Hematopoietic multipotent progenitor cell treated with erythropoietin and hydrocortisone succinate and interleukin-3 and kit ligand, for 4 days (in vitro differentiated cells): Measurements from ENCODE around the gene GLIPR1L2.
"Not testable (repeated sequence)": the region's sequence is repeated elsewhere in the genome, so short reads cannot be mapped to it uniquely, and the experiment has no call there.

Source experiments
- DNase-seq: peaks from one replicate; pipeline ENCODE4 v3.0.0-alpha.2; 2015

The GLIPR1L2 gene

GRCh38 chr12:75390899-75391538 lies at the start of gene GLIPR1L2:
Gene GLIPR1L2, plus strand, starts transcription at chr12:75391089. Its CDS starts 28 bp downstream, at chr12:75391117.
- DNase-seq = peak; percentile 98

GRCh38 chr12:75341873-75342272 lies 49.0 kb upstream of the GLIPR1L2 start:
- DNase-seq = no peak

GRCh38 chr12:75345531-75345930 lies 45.4 kb upstream of the GLIPR1L2 start:
- no peak for DNase-seq

GRCh38 chr12:75346215-75346614 lies 44.7 kb upstream of the GLIPR1L2 start:
- DNase-seq = not testable (repeated sequence)

GRCh38 chr12:75349946-75350345 lies 40.9 kb upstream of the GLIPR1L2 start:
- DNase-seq = no peak

GRCh38 chr12:75350413-75350812 lies 40.5 kb upstream of the GLIPR1L2 start:
- DNase-seq = no peak

- DNase-seq = peak; percentile 52
These were observed 36.9 kb upstream of the GLIPR1L2 start for GRCh38 chr12:75354011-75354410.

GRCh38 chr12:75360920-75361319 lies 30.0 kb upstream of the GLIPR1L2 start:
- no peak for DNase-seq

- peak; percentile 34 for DNase-seq
These were observed 29.5 kb upstream of the GLIPR1L2 start for GRCh38 chr12:75361408-75361807.

- peak; percentile 63 for DNase-seq
These were observed 26.0 kb upstream of the GLIPR1L2 start for GRCh38 chr12:75364919-75365318.

GRCh38 chr12:75366629-75367028 lies 24.3 kb upstream of the GLIPR1L2 start:
- no peak for DNase-seq

- DNase-seq = no peak
These were observed 15.9 kb upstream of the GLIPR1L2 start for GRCh38 chr12:75374971-75375370.

GRCh38 chr12:75378354-75378753 lies 12.5 kb upstream of the GLIPR1L2 start:
- DNase-seq = no peak

GRCh38 chr12:75389061-75389460 lies 1.8 kb upstream of the GLIPR1L2 start:
- DNase-seq = peak; percentile 4

GRCh38 chr12:75389706-75390105 lies 1.2 kb upstream of the GLIPR1L2 start:
- DNase-seq = peak; percentile 9

- peak; percentile 3 for DNase-seq
These were observed 562 bp upstream of the GLIPR1L2 start for GRCh38 chr12:75390156-75390898.

- no peak for DNase-seq
These were observed 13.3 kb downstream of the GLIPR1L2 start for GRCh38 chr12:75404231-75404630.

GRCh38 chr12:75407683-75408082 lies 16.8 kb downstream of the GLIPR1L2 start:
- DNase-seq = no peak

GRCh38 chr12:75409830-75410229 lies 18.9 kb downstream of the GLIPR1L2 start:
- DNase-seq = no peak

GRCh38 chr12:75414671-75415070 lies 23.8 kb downstream of the GLIPR1L2 start:
- no peak for DNase-seq

- no peak for DNase-seq
These were observed 29.0 kb downstream of the GLIPR1L2 start for GRCh38 chr12:75419841-75420240.

- no peak for DNase-seq
These were observed 36.6 kb downstream of the GLIPR1L2 start for GRCh38 chr12:75427491-75427890.

- DNase-seq = no peak
These were observed 37.9 kb downstream of the GLIPR1L2 start for GRCh38 chr12:75428767-75429166.

- no peak for DNase-seq
These were observed 42.0 kb downstream of the GLIPR1L2 start for GRCh38 chr12:75432924-75433323.

GRCh38 chr12:75437564-75437963 lies 46.7 kb downstream of the GLIPR1L2 start:
- peak; percentile 65 for DNase-seq
